Posterior cingulate gyrus (tissue), 11 donors: ENCODE results near the gene MAP2K7.

Experiments used
- DNase-seq, 10 donors: peaks; one replicate each; pipeline versions ENCODE4 v3.0.0 to v3.0.0-alpha.2; 2020 to 2021; ENCODE audit warnings: mixed read lengths in 3 of 10
- intact Hi-C: fragments of 100-400 bp; cut with DNase I; formaldehyde crosslinking; loops from one replicate; pipeline ENCODE4 v1.15.1; 2023

MAP2K7 gene

GRCh38 chr19:7904074-7905020 is 670 bp downstream of the MAP2K7 start:
- DNase-seq, result peak in 1 of 10 donors; percentile 88
- intact Hi-C loops, result loop anchor here (2.0 kb wide), 1 partner anchor 14 kb away; no protein-coding TSS in a partner anchor

GRCh38 chr19:7905268-7905667 is 1.6 kb downstream of the MAP2K7 start:
- peak in 1 of 10 donors; percentile 75 for DNase-seq
- intact Hi-C loops, result loop anchor here (2.0 kb wide), 1 partner anchor 14 kb away; no protein-coding TSS in a partner anchor

- DNase-seq, result no peak
Observed at GRCh38 chr19:7905859-7906258, 2.2 kb downstream of the MAP2K7 start.

DNA sequence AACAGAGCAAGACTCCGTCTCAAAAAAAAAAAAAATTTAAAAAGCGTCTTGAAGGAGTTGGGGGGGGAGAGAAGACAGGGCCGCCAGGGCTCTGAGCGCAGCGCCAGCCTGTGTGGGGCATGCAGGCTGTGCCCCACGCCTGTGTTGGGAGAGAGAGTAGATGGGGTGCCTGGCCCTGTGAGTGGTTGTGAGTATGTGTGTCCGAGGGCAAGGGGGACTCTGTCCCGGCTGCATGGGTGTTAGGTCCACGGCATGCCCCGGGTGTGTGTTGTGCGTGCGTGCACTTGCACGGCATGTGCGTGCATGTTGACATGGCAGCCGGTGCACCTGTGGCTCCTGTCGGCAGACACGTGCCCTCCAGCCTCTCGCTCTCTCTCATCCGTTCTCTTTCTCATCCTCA is 3.4 kb downstream of the MAP2K7 start:
- intact Hi-C loops, result no loop called here
- DNase-seq, result no peak

More at GRCh38 chr19:7905859-7906258, 2.2 kb downstream of the MAP2K7 start:
- intact Hi-C loops, result loop anchor here (2.0 kb wide), 1 partner anchor 13 kb away; no protein-coding TSS in a partner anchor

- intact Hi-C loops, result no loop called here
- no peak for DNase-seq
Observed at GRCh38 chr19:7907544-7907943, 3.9 kb downstream of the MAP2K7 start.

GRCh38 chr19:7908078-7908699 is 4.5 kb downstream of the MAP2K7 start:
- no peak for DNase-seq
- intact Hi-C loops, result no loop called here

DNA sequence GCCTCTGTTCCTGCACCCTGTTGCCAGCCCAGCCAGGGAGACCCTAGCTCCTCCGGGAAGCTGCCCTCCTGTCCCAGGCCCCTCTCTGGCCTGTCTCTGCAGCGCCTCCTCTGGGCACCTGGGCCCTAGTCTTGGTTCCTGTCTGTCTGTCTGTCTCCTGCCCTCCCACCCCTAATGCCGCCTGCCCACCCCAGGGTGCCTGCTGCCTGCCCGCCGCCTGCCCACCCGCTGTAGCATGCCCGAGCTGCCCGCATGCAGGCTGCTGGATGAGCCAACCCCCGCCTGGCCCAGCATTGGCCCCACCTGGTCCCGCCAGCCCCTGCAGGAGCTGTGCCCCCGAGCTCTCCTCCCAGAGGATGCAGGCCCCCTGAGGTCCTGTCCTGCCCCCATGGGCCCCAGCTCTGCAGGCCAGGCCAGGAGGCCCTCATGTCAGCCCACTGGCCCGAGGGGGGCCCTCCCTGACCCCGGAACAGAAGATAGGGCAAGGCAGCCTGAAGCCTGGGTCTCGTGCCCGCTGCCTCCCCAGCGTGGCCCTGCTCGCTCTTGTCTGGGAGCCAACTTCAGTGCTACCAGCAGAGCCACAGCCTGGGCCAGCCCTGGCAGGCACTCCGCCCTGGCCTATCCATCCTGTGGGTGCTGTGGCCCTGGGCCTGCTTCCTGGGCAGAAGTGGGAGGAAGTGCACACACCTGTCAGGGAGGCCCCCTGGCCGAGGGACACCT is 5.2 kb downstream of the MAP2K7 start:
- no peak for DNase-seq
- intact Hi-C loops, result no loop called here

DNA sequence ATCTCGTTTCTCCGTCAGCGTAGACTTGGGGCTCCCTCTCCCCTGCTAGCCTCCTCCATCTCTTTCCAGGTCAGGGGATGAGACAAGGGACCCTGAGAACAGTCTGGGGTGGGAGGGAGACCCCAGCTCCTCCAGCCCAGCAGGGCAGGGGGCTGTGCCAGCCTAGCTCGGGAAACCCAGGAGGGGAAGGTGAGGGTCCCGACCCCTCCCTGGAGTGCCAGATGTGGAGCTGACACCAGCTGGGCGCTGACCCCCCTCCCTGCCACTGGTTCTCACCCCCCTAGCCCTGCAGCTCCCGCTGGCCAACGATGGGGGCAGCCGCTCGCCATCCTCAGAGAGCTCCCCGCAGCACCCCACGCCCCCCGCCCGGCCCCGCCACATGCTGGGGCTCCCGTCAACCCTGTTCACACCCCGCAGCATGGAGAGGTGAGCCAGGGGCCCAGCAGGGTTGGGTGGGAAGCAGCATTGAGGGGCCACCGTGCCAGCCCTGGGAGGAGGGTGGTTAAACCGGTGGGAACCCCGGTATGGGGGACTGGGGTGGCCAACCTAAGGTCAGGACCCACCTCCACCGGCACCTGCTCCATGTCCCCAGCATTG is 5.9 kb downstream of the MAP2K7 start:
- DNase-seq, result no peak
- intact Hi-C loops, result no loop called here

- DNase-seq, result no peak
Observed at GRCh38 chr19:7910321-7911161, 6.9 kb downstream of the MAP2K7 start.

GRCh38 chr19:7911508-7912143 is 7.9 kb downstream of the MAP2K7 start:
- DNase-seq, result no peak

More at GRCh38 chr19:7910321-7911161, 6.9 kb downstream of the MAP2K7 start:
- intact Hi-C loops, result no loop called here

GRCh38 chr19:7912144-7912696 is 8.5 kb downstream of the MAP2K7 start:
- intact Hi-C loops, result no loop called here
- no peak for DNase-seq

More at GRCh38 chr19:7911508-7912143, 7.9 kb downstream of the MAP2K7 start:
- intact Hi-C loops, result no loop called here

DNA sequence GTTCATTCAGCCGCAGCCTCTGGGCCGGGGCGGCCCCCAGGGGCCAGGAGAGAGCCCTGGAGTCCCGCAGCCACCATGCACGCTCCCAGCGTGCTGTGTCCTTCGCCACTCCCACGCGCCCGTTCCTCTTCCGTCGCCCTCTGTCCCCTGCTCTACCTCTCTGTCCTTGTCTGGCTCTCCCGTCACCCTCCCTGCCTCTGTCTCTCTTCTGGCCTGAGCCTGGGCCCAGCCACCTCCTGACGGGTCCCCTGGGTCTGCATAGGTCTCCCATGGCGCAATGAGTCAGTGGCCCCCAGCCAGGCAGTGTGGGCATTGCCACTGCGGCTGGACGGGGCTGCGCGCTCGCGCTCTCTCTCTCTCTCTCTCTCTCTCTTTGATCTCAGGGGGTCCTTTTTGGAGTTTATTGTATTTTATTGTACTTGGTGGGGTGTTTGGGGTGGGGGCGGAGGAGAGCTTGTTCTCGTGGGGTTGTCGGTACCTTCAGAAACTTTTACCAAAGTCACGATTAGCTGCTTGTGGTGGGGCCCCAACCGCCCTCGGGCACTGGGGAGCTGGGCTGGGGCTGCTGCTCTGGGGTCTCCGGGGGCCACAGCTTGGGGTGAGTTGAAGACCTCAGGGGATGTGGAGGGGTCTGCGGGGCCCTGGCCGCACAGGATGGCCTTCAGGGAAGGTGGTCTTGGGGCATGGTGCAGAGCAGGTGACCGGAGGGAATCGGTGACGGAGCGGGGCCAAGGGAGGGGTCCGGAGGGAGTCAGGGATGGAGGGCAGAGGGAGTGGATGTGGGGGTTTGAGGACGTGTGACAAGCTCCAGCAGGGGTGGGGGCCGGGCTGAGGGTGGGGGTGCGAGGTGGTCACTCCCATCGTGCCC is 9.3 kb downstream of the MAP2K7 start:
- intact Hi-C loops, result no loop called here
- peak in 1 of 10 donors; percentile 56 for DNase-seq

DNA sequence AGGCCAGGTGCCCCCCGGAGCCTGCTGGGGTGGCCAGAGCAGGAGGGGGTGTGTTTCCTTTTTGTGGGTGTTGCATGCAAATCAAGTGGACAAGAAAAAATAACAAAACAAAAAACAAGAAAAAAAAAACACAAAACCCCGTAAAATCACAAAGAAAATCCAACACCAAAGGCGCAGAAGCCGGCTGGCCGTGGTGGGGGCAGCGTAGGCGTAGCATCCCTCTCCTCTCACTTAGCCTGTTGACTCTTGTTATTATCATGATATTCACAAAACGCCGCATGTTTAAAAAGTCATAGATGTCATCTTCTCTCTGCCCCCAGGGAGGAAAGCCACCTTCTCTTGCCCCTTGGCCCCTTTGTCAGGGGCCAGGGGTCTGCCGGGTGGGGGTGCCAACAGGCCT is 10.0 kb downstream of the MAP2K7 start:
- peak in 1 of 10 donors; percentile 59 for DNase-seq
- intact Hi-C loops, result no loop called here

DNA sequence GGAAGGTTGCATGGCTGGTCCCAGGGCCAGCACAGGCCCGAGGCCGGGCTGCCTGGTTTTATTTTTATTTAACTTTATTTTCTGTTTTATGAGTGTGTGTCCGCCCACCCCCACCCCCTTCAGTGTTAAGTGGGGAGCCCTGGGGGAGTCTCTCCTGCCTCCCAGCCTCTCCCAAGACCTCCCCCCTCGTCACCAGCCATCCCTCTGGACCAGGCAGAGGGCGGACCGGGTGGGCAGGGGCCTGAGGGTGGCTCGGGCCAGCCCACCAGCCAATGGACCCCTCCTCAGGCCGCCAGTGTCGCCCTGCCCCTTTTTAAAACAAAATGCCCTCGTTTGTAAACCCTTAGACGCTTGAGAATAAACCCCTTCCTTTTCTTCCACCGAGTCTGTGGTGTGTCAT is 10.4 kb downstream of the MAP2K7 start:
- intact Hi-C loops, result no loop called here
- DNase-seq, result peak in 1 of 10 donors; percentile 27

GRCh38 chr19:7914598-7915045 is 10.9 kb downstream of the MAP2K7 start, which contains the start of gene TGFBR3L:
TSS of gene TGFBR3L (plus strand) at chr19:7914830.
- peak in 2 of 10 donors; percentile 70 to 86 for DNase-seq
- intact Hi-C loops, result no loop called here

DNA sequence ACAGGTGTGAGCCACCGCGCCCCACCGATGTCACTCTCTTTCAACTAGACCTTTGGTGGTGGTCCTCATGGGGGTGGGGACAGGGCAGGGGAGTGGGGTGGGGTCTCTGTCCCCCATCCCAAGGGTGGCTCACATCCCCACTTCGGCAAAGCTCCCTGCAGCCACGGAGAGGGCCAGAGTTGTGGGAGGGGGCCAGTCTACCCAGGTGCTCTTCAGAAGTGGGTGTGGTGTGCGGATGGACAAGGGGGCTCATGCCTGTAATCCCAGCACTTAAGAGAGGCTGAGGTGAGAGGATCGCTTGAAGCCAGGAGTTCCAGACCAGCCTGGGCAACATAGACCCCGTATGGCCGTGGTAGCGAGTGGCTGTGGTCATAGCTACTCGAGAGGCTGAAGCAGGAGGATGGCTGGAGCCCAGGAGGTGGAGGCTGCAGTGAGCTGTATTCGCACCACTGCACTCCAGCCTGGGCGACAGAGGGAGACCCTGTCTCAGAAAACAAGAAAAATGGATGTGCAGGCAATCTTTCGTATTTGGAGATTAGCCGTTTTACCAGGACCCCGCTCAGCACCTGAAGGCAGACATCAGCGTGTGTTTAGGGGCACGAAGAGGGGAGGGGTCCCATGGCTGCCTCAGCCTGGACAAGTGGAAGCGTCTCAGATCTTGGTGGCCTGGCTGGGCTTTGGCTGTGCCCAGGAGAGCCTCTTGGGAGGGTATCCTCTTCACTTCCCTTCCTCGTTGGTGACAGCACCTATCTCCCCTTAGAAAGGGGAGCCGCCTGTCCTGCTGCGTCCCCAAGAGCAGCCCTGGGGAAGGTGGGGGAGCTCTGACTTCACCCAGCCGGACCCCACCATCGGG is 11.8 kb downstream of the MAP2K7 start:
- intact Hi-C loops, result no loop called here
- peak in 1 of 10 donors; percentile 73 for DNase-seq
